ENCODE results near the gene SLC19A2.

Gene SLC19A2

GRCh38 chr1:169474302-169474995, 11.3 kb downstream of the SLC19A2 start:
- DNase-seq, result no peak

DNA sequence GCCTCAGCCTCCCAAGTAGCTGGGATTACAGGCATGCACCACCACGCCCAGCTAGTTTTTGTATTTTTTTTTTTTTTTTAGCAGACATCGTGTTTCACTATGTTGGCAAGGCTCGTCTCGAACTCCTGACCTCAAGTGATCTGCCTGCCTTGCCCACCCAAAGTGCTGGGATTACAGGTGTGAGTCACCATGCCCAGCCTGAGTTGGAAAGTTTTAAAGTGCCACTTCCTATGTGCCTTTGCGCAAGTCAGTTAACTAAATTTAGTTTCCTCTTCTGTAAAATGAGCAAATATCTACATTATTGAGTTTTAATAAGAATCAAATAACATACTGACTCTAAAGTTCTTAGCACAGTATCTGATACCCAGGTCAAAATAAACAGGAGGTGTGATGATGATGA, 12.4 kb downstream of the SLC19A2 start:
- no peak for DNase-seq

- DNase-seq, result no peak
These were observed 13.0 kb downstream of the SLC19A2 start for GRCh38 chr1:169472738-169473137.

DNA sequence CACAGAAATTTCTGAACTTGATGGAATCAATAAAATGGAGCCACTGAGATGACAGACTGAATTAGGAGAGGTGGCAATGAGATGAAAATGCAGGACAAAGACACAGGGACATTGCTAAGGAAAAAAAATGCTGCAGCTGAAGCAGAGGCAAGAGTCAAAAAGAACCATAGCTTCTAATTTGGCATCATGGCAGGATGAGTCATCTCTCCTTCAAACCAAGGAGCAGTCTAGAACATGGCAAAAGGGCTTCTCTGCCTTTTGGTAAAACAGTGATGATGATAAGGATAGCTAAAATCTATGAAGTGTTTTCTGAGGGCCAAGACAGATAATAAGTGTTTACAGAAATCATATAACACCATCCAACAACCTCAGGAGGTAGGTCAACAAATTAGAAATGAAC, 16.8 kb downstream of the SLC19A2 start:
- no peak for DNase-seq

GRCh38 chr1:169466259-169467230, 19.2 kb downstream of the SLC19A2 start:
- no peak for DNase-seq

- no peak for DNase-seq
These were observed 20.5 kb downstream of the SLC19A2 start for GRCh38 chr1:169465281-169465680.

- DNase-seq, result no peak
These were observed 23.4 kb downstream of the SLC19A2 start for GRCh38 chr1:169462385-169462784.

- DNase-seq, result no peak
These were observed 24.2 kb downstream of the SLC19A2 start for GRCh38 chr1:169461390-169462000.

- DNase-seq, result no peak
These were observed 25.4 kb downstream of the SLC19A2 start for GRCh38 chr1:169460191-169460833.

DNA sequence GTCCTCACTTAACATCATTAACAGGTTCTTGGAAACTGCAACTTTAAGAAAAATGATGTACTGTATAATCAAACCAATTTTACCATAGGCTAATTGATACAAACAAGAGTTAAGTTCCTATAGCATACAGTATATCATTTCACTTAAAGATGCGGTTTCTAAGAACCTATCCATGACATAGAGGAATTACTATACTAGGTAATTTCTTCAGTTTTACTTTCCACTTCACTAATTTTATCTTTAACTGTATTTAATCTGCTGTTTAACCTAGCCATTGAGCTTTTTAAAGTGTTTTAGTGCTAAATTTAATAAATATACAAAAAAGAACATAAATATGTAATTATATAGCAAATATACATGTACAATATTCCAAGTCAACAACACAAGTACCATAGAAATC, 28.3 kb downstream of the SLC19A2 start:
- no peak for DNase-seq

DNA sequence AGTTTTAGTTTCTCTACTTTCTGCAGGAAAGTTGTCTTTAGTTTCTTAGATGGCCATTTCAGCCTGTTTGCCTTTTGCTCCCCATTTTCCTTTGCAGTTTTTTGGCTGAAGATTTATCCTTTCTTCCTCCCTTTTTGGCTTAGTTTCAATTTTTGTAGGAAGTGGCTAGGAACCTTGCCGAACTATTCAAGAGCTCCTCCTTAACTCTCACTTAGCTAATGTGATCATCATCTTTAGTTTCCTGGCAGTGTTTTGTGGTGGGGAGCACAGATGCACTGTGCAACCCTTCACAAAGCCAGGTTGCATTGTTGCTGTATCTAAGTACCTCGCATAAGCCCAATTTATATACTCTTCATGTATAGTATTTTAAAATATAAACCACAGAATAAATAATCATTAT, 29.7 kb downstream of the SLC19A2 start:
- no peak for DNase-seq

DNA sequence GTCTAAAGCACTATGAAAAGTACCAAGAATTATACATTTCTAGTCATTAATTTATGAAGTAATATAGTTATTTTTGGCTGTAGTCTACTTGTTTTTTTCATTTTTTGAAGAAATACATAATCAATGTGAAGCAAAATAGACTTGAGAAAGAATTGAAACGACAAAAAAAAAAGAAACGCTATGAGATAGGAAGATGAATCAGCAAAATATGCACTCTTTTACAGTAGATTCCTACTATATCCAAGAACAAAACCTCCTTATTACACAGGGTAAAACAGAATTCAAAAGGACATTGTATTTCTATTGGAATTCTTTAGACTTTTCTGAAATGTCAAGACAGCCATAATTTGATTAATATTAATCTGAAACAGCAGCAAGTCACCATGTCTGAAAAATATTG, 32.8 kb downstream of the SLC19A2 start:
- no peak for DNase-seq

DNA sequence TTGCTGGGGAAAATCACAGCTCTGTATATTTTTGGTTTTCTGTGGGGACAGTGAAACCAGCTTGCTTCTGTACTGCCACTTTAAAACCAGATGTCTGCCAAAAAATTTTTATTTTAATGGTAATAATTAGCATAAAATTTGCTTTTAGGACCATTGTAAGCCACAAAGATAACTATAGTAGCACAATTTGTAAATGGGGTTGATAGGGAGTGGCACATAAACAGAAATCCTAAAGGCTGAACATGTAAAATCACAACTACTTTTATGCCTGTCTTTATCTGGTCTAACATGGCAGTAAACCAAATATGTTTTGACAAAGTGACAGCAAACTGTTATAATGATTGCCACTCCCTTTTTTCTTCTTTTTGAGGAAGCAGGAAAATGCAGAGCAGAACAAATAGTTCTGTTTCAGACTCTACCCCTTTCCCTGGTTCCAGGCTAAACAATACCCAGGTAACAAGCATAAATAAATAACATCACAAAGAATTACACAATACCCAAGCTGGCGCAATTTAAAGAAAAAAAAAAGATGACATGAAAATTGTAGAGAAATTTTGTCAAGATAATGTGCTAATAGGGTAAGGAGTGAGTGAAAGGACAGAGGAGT, 34.4 kb downstream of the SLC19A2 start:
- no peak for DNase-seq

DNA sequence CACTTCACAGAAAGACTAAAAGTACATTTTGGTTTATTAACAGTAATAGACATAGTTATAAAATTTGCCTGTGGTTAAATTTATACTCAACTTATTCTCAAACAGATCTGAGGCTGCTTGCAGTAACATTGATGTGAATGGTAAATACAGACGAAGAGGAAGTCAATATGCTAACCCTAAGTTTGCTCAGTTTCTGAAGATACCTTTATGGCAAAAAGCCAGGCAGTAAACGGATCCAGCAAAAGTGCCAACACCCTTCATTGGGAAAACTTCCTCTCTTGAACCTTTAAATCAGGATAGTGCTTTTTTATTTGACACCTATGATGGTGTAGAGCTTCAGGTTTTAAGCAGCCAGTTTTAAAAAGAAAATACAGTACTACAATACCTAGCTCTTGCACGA, 41.8 kb downstream of the SLC19A2 start:
- DNase-seq, result no peak

- peak; percentile 82 for DNase-seq
These were observed 58.6 kb downstream of the SLC19A2 start, which contains the start of gene CCDC181 for GRCh38 chr1:169427081-169427641. TSS of gene CCDC181 (minus strand) at chr1:169427474. CDS start at chr1:169424927, 2,547 bp downstream.

DNA sequence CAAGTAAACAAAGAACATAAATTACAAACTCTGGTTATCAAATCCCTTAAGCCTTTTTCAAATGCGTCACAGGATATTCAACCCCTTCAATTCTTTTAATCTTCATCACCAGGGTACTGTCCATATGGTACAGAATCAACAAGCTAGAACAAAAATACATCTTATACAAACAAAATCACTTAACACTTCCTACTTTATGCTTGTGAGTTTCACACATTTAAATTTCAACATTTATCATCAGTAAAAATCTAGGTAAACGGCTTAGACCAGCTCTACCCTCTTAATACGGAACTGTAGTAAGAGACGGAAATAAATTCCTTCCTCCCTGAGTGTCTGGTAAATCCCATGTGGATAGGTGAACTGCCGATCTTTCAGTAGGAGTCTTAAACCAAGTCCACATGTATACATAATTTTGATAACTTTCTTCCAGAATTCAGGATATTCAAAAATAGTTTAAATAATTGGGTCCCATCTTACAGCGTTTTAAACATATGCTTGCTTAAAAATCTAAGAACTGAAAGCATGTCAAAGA, 59.5 kb downstream of the SLC19A2 start:
- no peak for DNase-seq

DNA sequence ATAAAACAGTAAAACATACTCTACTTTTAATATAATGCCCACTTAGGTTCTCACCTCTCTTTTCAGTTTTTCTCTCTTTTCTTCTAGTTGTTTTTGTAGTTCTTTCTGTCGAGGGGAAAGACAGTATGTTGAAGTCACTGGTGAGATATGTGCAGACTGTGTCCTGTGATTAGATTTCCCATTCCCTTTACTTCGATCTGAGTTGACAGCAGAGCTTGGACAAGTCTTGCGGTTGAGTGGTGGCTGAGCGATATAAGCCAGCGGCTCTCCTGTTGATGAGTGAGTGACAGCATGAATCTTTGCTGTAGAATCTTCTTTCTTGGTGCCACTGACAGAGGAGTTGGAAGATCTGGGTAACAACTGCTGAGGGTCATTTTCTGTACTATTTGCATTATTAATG, 64.4 kb downstream of the SLC19A2 start:
- no peak for DNase-seq

DNA sequence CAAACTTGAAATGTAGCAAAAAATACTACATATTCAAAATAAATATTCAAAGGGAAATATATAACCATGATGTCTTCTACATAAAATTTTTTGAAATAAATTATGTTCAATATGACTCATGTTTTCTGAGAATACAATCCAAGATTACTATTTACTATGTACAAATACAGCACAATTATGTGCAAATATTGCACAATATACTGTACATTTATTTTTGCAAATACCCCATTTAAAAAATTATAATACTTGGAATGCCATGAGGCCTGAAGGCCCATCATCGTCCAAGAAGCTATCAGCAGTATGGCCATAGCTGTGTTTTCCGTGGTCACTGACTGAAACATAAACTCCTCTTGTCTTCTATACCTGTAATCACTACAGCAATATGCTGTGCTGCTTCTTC, 70.8 kb downstream of the SLC19A2 start:
- no peak for DNase-seq
